ENCODE measurements around the gene APOBEC3C. TPM values are rescaled to one million over a fixed set of nuclear protein-coding genes. Genes with fewer than 3 reads are reported as not detected.
"Not testable (repeated sequence)": the region's sequence is repeated elsewhere in the genome, so short reads cannot be mapped to it uniquely, and the experiment has no call there.

Gene APOBEC3C
- total RNA-seq, 4 donors from 2014 or later = 8.3 to 14.4 (median 9.0) TPM

GRCh38 chr22:39027717-39028116, 13.7 kb downstream of the APOBEC3C start:
- WGBS, 2 donors = 66 to 77% methylated on average over 4 of the region's 4 CpGs

GRCh38 chr22:39028281-39028680, 14.2 kb downstream of the APOBEC3C start:
- Histone ChIP-seq H3K36me3 (no peaks in the 10 kb centered on the region), H3K27me3 (no peaks in the 10 kb centered on the region), H3K9me3 (no peaks in the 10 kb centered on the region), H3K27ac (no peak overlapping the region), H3K4me3 (replicated peaks in 1 of 3) (no peak overlapping the region), H3K4me1 (no peaks in the 10 kb centered on the region)
- 85 to 96% methylated on average over 11 of the region's 11 CpGs for WGBS, 2 donors
- DNase-seq = no peak
- intact Hi-C loops (cut with DNase I) = no loop called here
- TF ChIP-seq POLR2A (IDR thresholded peaks at IDR 0.05) = no peak
- TF ChIP-seq CTCF (IDR thresholded peaks at IDR 0.05) = no peak

More at GRCh38 chr22:39027717-39028116, 13.7 kb downstream of the APOBEC3C start:
- H3K9me3 ChIP-seq = no peaks in the 10 kb centered on the region
- DNase-seq = no peak
- H3K36me3 ChIP-seq = no peaks in the 10 kb centered on the region
- H3K27ac ChIP-seq = no peak overlapping the region
- no peaks in the 10 kb centered on the region for H3K4me1 ChIP-seq
- H3K27me3 ChIP-seq = no peaks in the 10 kb centered on the region
- intact Hi-C loops (cut with DNase I) = no loop called here
- TF ChIP-seq CTCF (IDR thresholded peaks at IDR 0.05) (no peak), POLR2A (IDR thresholded peaks at IDR 0.05) (no peak)
- no peak overlapping the region for H3K4me3 ChIP-seq (replicated peaks in 1 of 3)

GRCh38 chr22:39029227-39029626, 15.2 kb downstream of the APOBEC3C start:
- intact Hi-C loops (cut with DNase I) = no loop called here
- Histone ChIP-seq H3K9me3 (no peaks in the 10 kb centered on the region), H3K27me3 (no peaks in the 10 kb centered on the region), H3K36me3 (no peaks in the 10 kb centered on the region), H3K4me3 (replicated peaks in 1 of 3) (no peak overlapping the region), H3K4me1 (no peaks in the 10 kb centered on the region), H3K27ac (no peak overlapping the region)
- 87 to 93% methylated on average over 13 of the region's 13 CpGs for WGBS, 2 donors
- TF ChIP-seq POLR2A (IDR thresholded peaks at IDR 0.05) (no peak), CTCF (IDR thresholded peaks at IDR 0.05) (no peak)
- no peak for DNase-seq

- Histone ChIP-seq H3K9me3 (no peaks in the 10 kb centered on the region), H3K4me1 (no peaks in the 10 kb centered on the region), H3K4me3 (replicated peaks in 1 of 3) (no peak overlapping the region), H3K36me3 (no peaks in the 10 kb centered on the region), H3K27me3 (no peaks in the 10 kb centered on the region), H3K27ac (no peak overlapping the region)
- intact Hi-C loops (cut with DNase I) = no loop called here
- WGBS, 2 donors = 89 to 91% methylated on average over 14 of the region's 14 CpGs
- DNase-seq = no peak
- no peak for TF ChIP-seq CTCF (IDR thresholded peaks at IDR 0.05)
- TF ChIP-seq POLR2A (IDR thresholded peaks at IDR 0.05) = no peak
Measured at GRCh38 chr22:39030705-39031104, 16.6 kb downstream of the APOBEC3C start.

GRCh38 chr22:39031434-39032295, 17.6 kb downstream of the APOBEC3C start:
- H3K27me3 ChIP-seq; H3K27ac ChIP-seq; H3K4me1 ChIP-seq; intact Hi-C loops (cut with DNase I); DNase-seq; H3K4me3 ChIP-seq (replicated peaks in 1 of 3); H3K36me3 ChIP-seq; H3K9me3 ChIP-seq: not testable (repeated sequence)
- 71 to 81% methylated on average over 5 to 15 of the region's 18 CpGs for WGBS, 2 donors

GRCh38 chr22:39037071-39037470, 23.0 kb downstream of the APOBEC3C start:
- H3K36me3 ChIP-seq; H3K27me3 ChIP-seq; intact Hi-C loops (cut with DNase I); H3K27ac ChIP-seq; H3K4me3 ChIP-seq (replicated peaks in 1 of 3); H3K9me3 ChIP-seq; DNase-seq: not testable (repeated sequence)
- H3K4me1 ChIP-seq = peaks cover 10% of the 10 kb centered on the region in 2 donors
- 51 to 53% methylated on average over 2 of the region's 2 CpGs for WGBS, 2 donors

All from thyroid gland (tissue), 4 donors.